Measurements from ENCODE around the gene RPS17. TPM values are rescaled to one million over a fixed set of nuclear protein-coding genes. Genes with fewer than 3 reads are reported as not detected.

RPS17 gene
- total and polyA plus RNA-seq, 2 of the 4 experiments (the other 2 are of a cell fraction): 2,617 to 4,201 TPM

DNA sequence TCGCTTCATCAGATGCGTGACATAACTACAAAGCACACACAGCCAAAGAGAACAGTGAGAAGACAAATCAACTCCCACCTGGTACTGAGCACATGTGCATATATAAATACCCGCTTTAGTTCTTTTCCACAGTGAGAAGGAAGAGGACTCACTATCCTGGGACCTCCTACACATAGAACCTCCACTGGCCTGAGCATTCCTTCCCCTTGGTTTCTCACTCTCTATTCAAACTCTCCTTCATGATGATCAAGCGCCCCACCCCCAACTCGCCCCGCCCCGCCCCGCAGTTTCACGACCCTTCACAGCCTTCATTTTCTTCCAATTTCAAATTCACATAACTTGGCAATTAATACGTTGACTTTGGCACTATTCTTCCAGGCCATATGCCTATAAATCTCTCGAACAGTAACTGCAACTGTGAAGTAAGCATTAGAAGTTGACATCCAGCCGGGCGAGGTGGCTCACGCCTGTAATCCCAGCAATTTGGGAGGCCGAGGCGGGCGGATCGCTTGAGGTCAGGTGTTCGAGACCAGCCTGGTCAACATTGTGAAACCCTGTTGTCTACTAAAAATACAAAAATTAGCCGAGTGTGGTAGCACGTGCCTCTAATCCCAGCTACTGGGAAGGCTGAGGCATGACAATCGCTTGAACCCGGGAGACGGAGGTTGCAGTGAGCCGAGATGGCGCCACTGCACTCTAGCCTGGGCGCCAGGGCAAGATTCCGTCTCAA lies 1.1 kb downstream of the RPS17 start:
- CTCF ChIA-PET: interaction anchor here (1.9 kb wide), 1 partner anchor 9 kb away, joined by 6 read pairs; no protein-coding TSS in a partner anchor

More for the DNA sequence above, 1.1 kb downstream of the RPS17 start:
- H2BK5ac ChIP-seq (ENCODE audit: low read depth, low read length, poor library complexity, severe bottlenecking): peak overlapping the region; percentile 79
- H3K36me3 ChIP-seq (ENCODE audit: control insufficient read depth, insufficient read depth, low read length): peaks cover 37% of the 10 kb centered on the region
- no peak overlapping the region for H4K91ac ChIP-seq (ENCODE audit: insufficient read depth, low read depth, low read length)
- peaks cover 35 to 52% of the 10 kb centered on the region in 2 experiments for H3K79me1 ChIP-seq (ENCODE audit: low read depth in 1 of 2, low read length in 2 of 2)
- BruUV-seq (replicated peaks): no TSS peak
- peak overlapping the region; percentile 66 for H3K14ac ChIP-seq (replicated peaks; ENCODE audit: low read depth, low read length)
- in situ Hi-C loops (cut with MboI; ENCODE audit: low sequenced_read_pairs): loop anchor here (10.0 kb wide), 3 partner anchors 164 to 466 kb away; no protein-coding TSS in a partner anchor
- DNase-seq: no peak
- peak overlapping the region; percentile 83 for H3K27ac ChIP-seq (ENCODE audit: insufficient read depth, low read length)
- TF ChIP-seq MXI1 (IDR thresholded peaks at IDR 0.05; ENCODE audit: borderline replicate concordance, low read depth, low read length) (0 out of 2 replicates have a peak, but pooled peaks have one; percentile 31), FOS (IDR thresholded peaks at IDR 0.05; ENCODE audit: low read depth, low read length) (no peak), CHD1 (IDR thresholded peaks at IDR 0.05; ENCODE audit: low read depth, low read length) (no peak), RAD21 (IDR thresholded peaks at IDR 0.05; ENCODE audit: low read length) (no peak), BHLHE40 (IDR thresholded peaks at IDR 0.05; ENCODE audit: low read depth, low read length) (no peak), SMC3 (IDR thresholded peaks at IDR 0.05; ENCODE audit: low read depth, low read length) (no peak)
- TF ChIP-seq, protein P1, sequence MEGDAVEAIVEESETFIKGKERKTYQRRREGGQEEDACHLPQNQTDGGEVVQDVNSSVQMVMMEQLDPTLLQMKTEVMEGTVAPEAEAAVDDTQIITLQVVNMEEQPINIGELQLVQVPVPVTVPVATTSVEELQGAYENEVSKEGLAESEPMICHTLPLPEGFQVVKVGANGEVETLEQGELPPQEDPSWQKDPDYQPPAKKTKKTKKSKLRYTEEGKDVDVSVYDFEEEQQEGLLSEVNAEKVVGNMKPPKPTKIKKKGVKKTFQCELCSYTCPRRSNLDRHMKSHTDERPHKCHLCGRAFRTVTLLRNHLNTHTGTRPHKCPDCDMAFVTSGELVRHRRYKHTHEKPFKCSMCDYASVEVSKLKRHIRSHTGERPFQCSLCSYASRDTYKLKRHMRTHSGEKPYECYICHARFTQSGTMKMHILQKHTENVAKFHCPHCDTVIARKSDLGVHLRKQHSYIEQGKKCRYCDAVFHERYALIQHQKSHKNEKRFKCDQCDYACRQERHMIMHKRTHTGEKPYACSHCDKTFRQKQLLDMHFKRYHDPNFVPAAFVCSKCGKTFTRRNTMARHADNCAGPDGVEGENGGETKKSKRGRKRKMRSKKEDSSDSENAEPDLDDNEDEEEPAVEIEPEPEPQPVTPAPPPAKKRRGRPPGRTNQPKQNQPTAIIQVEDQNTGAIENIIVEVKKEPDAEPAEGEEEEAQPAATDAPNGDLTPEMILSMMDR (conservative IDR thresholded peaks at IDR 0.05; ENCODE audit: low read depth, low read length): no peak
- TF ChIP-seq, protein P2, sequence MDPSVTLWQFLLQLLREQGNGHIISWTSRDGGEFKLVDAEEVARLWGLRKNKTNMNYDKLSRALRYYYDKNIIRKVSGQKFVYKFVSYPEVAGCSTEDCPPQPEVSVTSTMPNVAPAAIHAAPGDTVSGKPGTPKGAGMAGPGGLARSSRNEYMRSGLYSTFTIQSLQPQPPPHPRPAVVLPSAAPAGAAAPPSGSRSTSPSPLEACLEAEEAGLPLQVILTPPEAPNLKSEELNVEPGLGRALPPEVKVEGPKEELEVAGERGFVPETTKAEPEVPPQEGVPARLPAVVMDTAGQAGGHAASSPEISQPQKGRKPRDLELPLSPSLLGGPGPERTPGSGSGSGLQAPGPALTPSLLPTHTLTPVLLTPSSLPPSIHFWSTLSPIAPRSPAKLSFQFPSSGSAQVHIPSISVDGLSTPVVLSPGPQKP (IDR thresholded peaks at IDR 0.05; ENCODE audit: borderline replicate concordance, low read depth, low read length): no peak
- H2BK15ac ChIP-seq (ENCODE audit: low read depth, low read length): no peak overlapping the region
- peak overlapping the region in 1 of 2 experiments; percentile 66; a peak in 1 of 4 replicates for H4K8ac ChIP-seq (ENCODE audit: low read depth in 2 of 2, low read length in 2 of 2)
- H3K9ac ChIP-seq (ENCODE audit: low read depth, low read length): peak overlapping the region; percentile 98
- H3K4ac ChIP-seq (ENCODE audit: low read depth, low read length): 0 out of 2 replicates have a peak overlapping the region, but pooled peaks have one; percentile 93
- H3K27me3 ChIP-seq (ENCODE audit: control insufficient read depth, insufficient read depth, low read length): no peaks in the 10 kb centered on the region
- POLR2A ChIA-PET (ENCODE audit: unreplicated experiment): no interaction called here
- no peaks in the 10 kb centered on the region for H3K9me1 ChIP-seq (ENCODE audit: insufficient read depth, low read length)
- peak overlapping the region; percentile 87 for H3K4me2 ChIP-seq (ENCODE audit: low read depth, low read length)
- intact Hi-C loops (cut with micrococcal nuclease): no loop called here
- H2BK20ac ChIP-seq (ENCODE audit: low read depth, low read length): no peak overlapping the region
- 9% methylated on average over 20 of the region's 28 CpGs; no CpG with 5 or more reads in 1 of the 2 experiments for WGBS, 2 experiments (ENCODE audit: extremely low coverage in 2 of 2, insufficient read length in 1 of 2)
- no peak for ATAC-seq (ENCODE audit: low read depth)
- no peak overlapping the region for H2BK120ac ChIP-seq (ENCODE audit: low read depth, low read length)
- peaks cover 6% of the 10 kb centered on the region for H3K4me1 ChIP-seq (ENCODE audit: control insufficient read depth, insufficient read depth, low read length)
- H4K20me1 ChIP-seq (ENCODE audit: insufficient read depth, low read length): peaks cover 50% of the 10 kb centered on the region
- peak overlapping the region; percentile 88; the same call in 1 of the 2 replicates for H2AK5ac ChIP-seq (ENCODE audit: low read depth, low read length)
- peak overlapping the region; percentile 48; the same call in 1 of the 2 replicates for H3K23ac ChIP-seq (ENCODE audit: low read depth, low read length)
- dilution Hi-C loops (cut with HindIII; ENCODE audit: low sequenced_read_pairs, unreplicated experiment): no loop called here
- no peak overlapping the region for H2AFZ ChIP-seq (replicated peaks; ENCODE audit: low read length, poor library complexity)
- H3K9me3 ChIP-seq (ENCODE audit: control insufficient read depth, insufficient read depth, low read length): no peaks in the 10 kb centered on the region
- H3K56ac ChIP-seq (ENCODE audit: extremely low read depth, insufficient read depth, low read length): peak overlapping the region; percentile 85
- no peak overlapping the region for H3K18ac ChIP-seq (ENCODE audit: low read depth, low read length)
- H2AK9ac ChIP-seq (replicated peaks; ENCODE audit: low read depth, low read length, poor library complexity): peak overlapping the region; percentile 68
- no peak overlapping the region; the same call in 1 of the 2 replicates for H4K5ac ChIP-seq (ENCODE audit: low read depth, low read length)
- H3K4me3 ChIP-seq (ENCODE audit: insufficient read depth, low read depth, low read length): peak overlapping the region; percentile 99

Data from IMR-90 (cell line).